Embryonic facial prominence (tissue), 1 donor: ENCODE results near the gene CIB1.

Source experiments
- DNase-seq: peaks from one replicate; pipeline ENCODE4 v3.0.0-alpha.2; 2016; ENCODE audit errors: extremely low spot score

The CIB1 gene

GRCh38 chr15:90214553-90215196 is 19.1 kb downstream of the CIB1 start:
- DNase-seq: no peak

GRCh38 chr15:90213818-90214204 is 19.9 kb downstream of the CIB1 start:
- no peak for DNase-seq

- no peak for DNase-seq
Observed at GRCh38 chr15:90213122-90213817, 20.5 kb downstream of the CIB1 start.

GRCh38 chr15:90212221-90213098 is 21.3 kb downstream of the CIB1 start:
- no peak for DNase-seq

GRCh38 chr15:90211440-90212143 is 22.1 kb downstream of the CIB1 start:
- DNase-seq: no peak

GRCh38 chr15:90211009-90211408 is 22.7 kb downstream of the CIB1 start:
- DNase-seq: no peak

GRCh38 chr15:90210593-90210992 is 23.1 kb downstream of the CIB1 start:
- no peak for DNase-seq

GRCh38 chr15:90209591-90209990 is 24.1 kb downstream of the CIB1 start:
- DNase-seq: no peak

- no peak for DNase-seq
Observed at GRCh38 chr15:90208356-90208755, 25.4 kb downstream of the CIB1 start.

GRCh38 chr15:90207252-90207651 is 26.5 kb downstream of the CIB1 start:
- DNase-seq: no peak

GRCh38 chr15:90205886-90206285 is 27.9 kb downstream of the CIB1 start:
- DNase-seq: no peak

- DNase-seq: no peak
Observed at GRCh38 chr15:90205050-90205848, 28.5 kb downstream of the CIB1 start.

- DNase-seq: no peak
Observed at GRCh38 chr15:90203922-90204321, 29.8 kb downstream of the CIB1 start.

GRCh38 chr15:90203473-90203872 is 30.3 kb downstream of the CIB1 start:
- no peak for DNase-seq

- DNase-seq: no peak
Observed at GRCh38 chr15:90202929-90203328, 30.8 kb downstream of the CIB1 start.

GRCh38 chr15:90201944-90202375 is 31.8 kb downstream of the CIB1 start:
- no peak for DNase-seq

GRCh38 chr15:90201130-90201943 is 32.4 kb downstream of the CIB1 start, which contains the start of gene SEMA4B:
TSS of gene SEMA4B (plus strand) at chr15:90201330. CDS start at chr15:90201579, 249 bp downstream.
- DNase-seq: no peak

- DNase-seq: no peak
Observed at GRCh38 chr15:90200534-90201129, 33.1 kb downstream of the CIB1 start.

- DNase-seq: no peak
Observed at GRCh38 chr15:90194655-90195054, 39.1 kb downstream of the CIB1 start.
